Measurements from ENCODE around the gene GALNT2.

DNA sequence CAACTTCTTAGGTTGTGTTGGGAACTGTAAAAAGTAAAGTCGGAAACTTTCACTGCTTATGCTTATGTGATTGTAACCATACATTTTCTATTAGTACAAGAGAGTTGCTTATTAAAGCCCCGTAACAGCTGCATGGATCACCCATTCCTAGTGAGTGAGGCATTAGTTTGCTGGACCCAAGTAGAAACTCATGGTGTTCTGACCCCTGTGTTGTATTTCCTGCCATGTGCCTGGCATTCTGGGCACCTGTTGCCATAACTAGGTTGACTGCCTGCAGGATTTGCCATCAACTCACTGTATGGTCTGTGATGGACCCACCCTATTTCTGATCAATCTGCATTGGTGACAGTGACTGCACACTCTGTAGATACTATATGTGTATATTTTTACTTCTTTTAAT is 186.1 kb downstream of the GALNT2 start:
- no peak for TF ChIP-seq SUZ12 (IDR thresholded peaks at IDR 0.05; ENCODE audit: extremely low read depth, insufficient read depth, insufficient read length)
- TF ChIP-seq YY1 (IDR thresholded peaks at IDR 0.05; ENCODE audit: insufficient read depth, insufficient read length) = no peak
